Spinal cord (tissue), 10 donors: ENCODE data around the gene DDX11. TPM values are rescaled to one million over a fixed set of nuclear protein-coding genes. Genes with fewer than 3 reads are reported as not detected.
"Not testable (repeated sequence)": the region's sequence is repeated elsewhere in the genome, so short reads cannot be mapped to it uniquely, and the experiment has no call there.

Experiments
- DNase-seq, 6 donors: peaks; one replicate each; pipeline versions ENCODE4 v3.0.0 to v3.0.0-alpha.2; 2013 to 2015; ENCODE audit warnings: low spot score in 6 of 6, low read depth in 4 of 6
- H3K27ac ChIP-seq: one replicate; pipeline ENCODE4 v1.5.1; 2013; ENCODE audit warnings: low read depth, low read length, control low read depth
- H3K27me3 ChIP-seq: one replicate; pipeline ENCODE4 v1.6.1; 2013; ENCODE audit warnings: low read length; ENCODE audit not compliant: control insufficient read depth, insufficient read depth
- H3K36me3 ChIP-seq: one replicate; pipeline ENCODE4 v1.6.1; 2013; ENCODE audit warnings: low read length; ENCODE audit not compliant: control insufficient read depth, insufficient read depth
- H3K4me1 ChIP-seq: one replicate; pipeline ENCODE4 v1.6.1; 2013; ENCODE audit warnings: low read length; ENCODE audit not compliant: control insufficient read depth, insufficient read depth
- H3K4me3 ChIP-seq: one replicate; pipeline ENCODE4 v1.5.1; 2013; ENCODE audit warnings: low read depth, low read length, control low read depth
- H3K9me3 ChIP-seq: one replicate; pipeline ENCODE4 v1.6.1; 2013; ENCODE audit warnings: low read length; ENCODE audit not compliant: control insufficient read depth, insufficient read depth
- WGBS: methylation state at CpG from one replicate; pipeline ENCODE4 v1.1.5; 2013; ENCODE audit warnings: missing lambda C conversion rate; ENCODE audit not compliant: insufficient coverage; 5-methylcytosine and 5-hydroxymethylcytosine counted together
- polyA plus RNA-seq, 2 donors: library from polyadenylated mRNA; unstranded; fragments of 120-200 nt; gene quantifications; one replicate each; pipeline ENCODE4 v1.2.1, GENCODE V29; 2013; ENCODE audit not compliant: insufficient read length in 2 of 2
- total RNA-seq, 2 donors: library from RNA; depleted of rRNA in 1 of 2; stranded (reverse); fragments of 120-200 nt in 1 of 2; fragments of >200 nt in 1 of 2; gene quantifications; one replicate each; pipeline versions ENCODE4 v1.2.3 to v1.2.4, GENCODE V29; 2013 to 2014
- donor health status: healthy.

DDX11 gene
- total and polyA plus RNA-seq, 4 donors = 12.0 to 69.1 (median 38.1) TPM

GRCh38 chr12:31103561-31103975 is 29.9 kb downstream of the DDX11 start:
- H3K4me1 ChIP-seq, H3K27me3 ChIP-seq, H3K4me3 ChIP-seq, H3K9me3 ChIP-seq, DNase-seq, H3K27ac ChIP-seq: not testable (repeated sequence)
- WGBS = 87% methylated on average over 12 of the region's 16 CpGs
- H3K36me3 ChIP-seq = peaks cover 49% of the 10 kb centered on the region

- WGBS = 78% methylated on average over 3 of the region's 4 CpGs
- DNase-seq = not testable (repeated sequence)
These were observed 30.6 kb downstream of the DDX11 start for GRCh38 chr12:31104220-31104619.

GRCh38 chr12:31104773-31105172 is 31.1 kb downstream of the DDX11 start:
- H3K4me1 ChIP-seq, H3K27me3 ChIP-seq, H3K9me3 ChIP-seq, DNase-seq, H3K4me3 ChIP-seq, H3K27ac ChIP-seq: not testable (repeated sequence)
- WGBS = 82% methylated on average over 2 of the region's 14 CpGs
- H3K36me3 ChIP-seq = peaks cover 49% of the 10 kb centered on the region

More at GRCh38 chr12:31104220-31104619, 30.6 kb downstream of the DDX11 start:
- not testable (repeated sequence) for H3K27ac ChIP-seq, H3K9me3 ChIP-seq, H3K4me3 ChIP-seq, H3K27me3 ChIP-seq, H3K4me1 ChIP-seq
- peaks cover 49% of the 10 kb centered on the region for H3K36me3 ChIP-seq

- DNase-seq = no peak
These were observed 32.0 kb downstream of the DDX11 start for GRCh38 chr12:31105668-31106067.

DNA sequence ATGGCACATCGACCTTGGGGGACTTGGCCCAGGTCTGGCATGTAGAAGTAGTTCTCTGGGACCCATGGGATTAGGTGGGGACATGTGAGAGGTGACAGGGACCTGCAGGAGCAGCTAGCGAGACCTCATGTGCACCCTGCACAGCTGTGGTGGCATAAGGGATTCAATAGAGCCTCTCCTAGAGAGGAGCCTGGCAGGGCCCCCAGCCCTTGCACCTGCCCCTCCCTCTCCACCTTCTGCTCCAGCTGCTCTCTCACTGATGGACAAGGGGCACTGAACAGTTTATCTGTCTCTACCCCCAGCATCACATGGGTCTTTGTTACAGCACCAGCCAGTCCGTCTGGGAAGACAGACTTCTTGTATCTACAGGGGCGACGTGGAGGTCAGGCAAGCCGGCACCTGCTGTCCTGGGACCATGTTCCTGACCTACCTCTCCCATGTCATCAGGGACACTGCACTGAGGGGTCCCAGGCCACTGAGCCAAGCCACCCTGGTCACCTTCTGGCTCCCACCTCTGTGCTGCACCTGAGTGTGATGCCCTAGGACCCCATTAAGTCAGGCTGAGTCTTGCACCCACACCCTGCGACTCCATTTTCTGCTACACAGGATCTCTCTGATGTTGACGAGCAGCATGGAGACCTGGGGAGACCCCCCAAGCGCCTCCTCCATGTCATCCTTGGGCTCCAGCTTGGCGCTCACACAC is 32.6 kb downstream of the DDX11 start:
- Histone ChIP-seq H3K36me3 (peaks cover 39% of the 10 kb centered on the region), H3K27ac (no peak overlapping the region), H3K9me3 (no peaks in the 10 kb centered on the region), H3K4me3 (no peak overlapping the region), H3K27me3 (no peaks in the 10 kb centered on the region), H3K4me1 (no peaks in the 10 kb centered on the region)
- no peak for DNase-seq
- WGBS = 87% methylated on average over 5 of the region's 10 CpGs

More at GRCh38 chr12:31105668-31106067, 32.0 kb downstream of the DDX11 start:
- Histone ChIP-seq H3K27ac (no peak overlapping the region), H3K27me3 (no peaks in the 10 kb centered on the region), H3K4me1 (no peaks in the 10 kb centered on the region), H3K36me3 (peaks cover 45% of the 10 kb centered on the region), H3K4me3 (no peak overlapping the region), H3K9me3 (no peaks in the 10 kb centered on the region)
- 81% methylated on average over 7 of the region's 8 CpGs for WGBS

- H3K27ac ChIP-seq, H3K9me3 ChIP-seq, H3K27me3 ChIP-seq, DNase-seq, H3K4me1 ChIP-seq, H3K36me3 ChIP-seq, H3K4me3 ChIP-seq: not testable (repeated sequence)
- 40% methylated on average over 3 of the region's 6 CpGs for WGBS
These were observed 36.1 kb downstream of the DDX11 start for GRCh38 chr12:31109773-31110172.

DNA sequence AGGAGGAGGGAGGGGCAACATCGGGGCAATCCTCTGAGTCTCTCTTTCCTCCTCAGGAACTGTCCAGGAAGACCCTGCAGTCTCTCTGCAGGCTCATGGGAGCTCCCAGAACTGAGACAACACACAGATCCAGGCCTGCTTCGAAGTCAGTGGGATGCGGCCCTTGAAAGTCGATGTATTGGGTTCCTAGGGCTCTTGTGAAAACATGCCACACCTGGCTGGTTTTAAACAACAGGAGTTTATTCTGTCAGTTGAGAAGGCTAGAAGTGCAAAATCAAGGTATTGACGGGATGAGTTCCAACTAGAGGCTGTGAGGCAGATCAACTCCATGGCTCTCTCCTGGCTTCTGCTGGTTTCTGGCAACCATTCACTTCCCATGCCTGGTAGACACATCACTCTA is 36.6 kb downstream of the DDX11 start:
- H3K4me1 ChIP-seq, H3K27ac ChIP-seq, H3K4me3 ChIP-seq, H3K27me3 ChIP-seq, H3K9me3 ChIP-seq, H3K36me3 ChIP-seq, DNase-seq: not testable (repeated sequence)
- 80% methylated on average over 1 of the region's 5 CpGs for WGBS

DNA sequence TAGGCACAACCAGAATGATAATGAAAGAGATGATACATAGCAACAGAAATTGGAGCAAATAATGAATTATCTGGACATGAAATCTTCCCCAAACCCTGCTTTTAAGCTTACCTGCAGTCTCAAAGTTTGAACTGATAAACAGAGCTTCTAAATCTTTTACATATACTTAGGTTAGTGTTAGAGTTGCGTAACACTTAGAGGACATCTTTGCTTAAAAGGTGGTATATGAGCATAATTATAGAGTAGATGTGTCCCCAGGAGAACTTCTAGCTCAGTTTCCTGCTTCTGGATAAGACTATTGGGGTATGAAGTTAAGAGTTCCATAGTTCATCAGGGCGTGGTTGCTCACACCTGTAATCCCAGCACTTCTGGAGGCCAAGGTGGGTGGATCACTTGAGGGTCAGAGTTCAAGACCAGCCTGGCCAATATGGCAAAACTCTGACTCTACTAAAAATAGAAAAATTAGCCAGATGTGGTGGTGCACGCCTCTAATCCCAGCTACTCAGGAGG is 41.5 kb downstream of the DDX11 start:
- H3K4me3 ChIP-seq, H3K9me3 ChIP-seq, H3K36me3 ChIP-seq, H3K27ac ChIP-seq, DNase-seq: not testable (repeated sequence)
- Histone ChIP-seq H3K4me1 (peaks cover 32% of the 10 kb centered on the region), H3K27me3 (peaks cover 16% of the 10 kb centered on the region)
- WGBS = no CpG with 5 or more reads among the region's 3 CpGs

GRCh38 chr12:31116846-31117202 is 43.2 kb downstream of the DDX11 start:
- peaks cover 37% of the 10 kb centered on the region for H3K4me1 ChIP-seq
- DNase-seq = peak in 1 of 6 donors; percentile 2
- WGBS = no CpG with 5 or more reads among the region's 7 CpGs
- H3K27me3 ChIP-seq = peaks cover 16% of the 10 kb centered on the region
- H3K36me3 ChIP-seq, H3K27ac ChIP-seq, H3K9me3 ChIP-seq: not testable (repeated sequence)
- peak overlapping the region; percentile 60 for H3K4me3 ChIP-seq
